Tibial nerve (tissue), 3 donors: ENCODE measurements around the gene BCR.

Experiments used
- CTCF ChIP-seq, 5 experiments: fragments of 200-600 bp in 3 of 5; fragments of 450-650 bp in 2 of 5; sonication (generic) in 3 of 5; IDR thresholded peaks; one replicate each; pipeline ENCODE4 v1.5.1; 2016 to 2019; ENCODE audit warnings: antibody characterized with exemption in 5 of 5, mild to moderate bottlenecking in 3 of 5, moderate library complexity in 2 of 5
- POLR2A ChIP-seq, 2 donors: fragments of 450-650 bp; IDR thresholded peaks; one replicate each; pipeline ENCODE4 v1.6.1; 2017; ENCODE audit warnings: antibody characterized with exemption in 2 of 2, mild to moderate bottlenecking in 2 of 2, moderate library complexity in 2 of 2

DNA sequence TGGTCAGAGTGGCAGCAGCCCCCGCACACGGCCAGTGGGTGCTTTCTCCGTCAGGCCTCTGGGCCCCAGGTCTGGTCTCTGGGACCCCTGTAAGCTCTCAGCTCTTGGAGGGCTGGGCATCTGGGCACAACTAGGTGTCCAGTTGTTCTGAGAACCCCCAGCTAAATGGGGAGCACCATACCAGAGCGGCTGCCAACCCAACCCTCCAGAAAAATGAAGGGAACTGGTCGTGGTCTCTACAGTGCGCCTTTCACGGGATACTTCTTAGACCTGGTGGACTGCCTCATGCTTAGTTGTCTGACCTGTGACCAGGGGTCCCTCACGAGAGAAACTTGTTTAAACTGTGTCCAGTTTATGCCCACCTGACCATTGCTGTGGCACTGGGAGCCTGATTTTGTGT lies 104.9 kb downstream of the BCR start:
- no peak for TF ChIP-seq CTCF (IDR thresholded peaks at IDR 0.05)
- no peak for TF ChIP-seq POLR2A (IDR thresholded peaks at IDR 0.05)
